PFSK-1 (cell line): ENCODE data around the gene ELAPOR1.

Experiments used
- FOXP2 ChIP-seq: optimal IDR thresholded peaks from 2 replicates; pipeline ENCODE3; 2011; ENCODE audit warnings: borderline replicate concordance, control low read depth, inconsistent platforms; ENCODE audit not compliant: insufficient read depth; ENCODE audit errors: extremely low read length, extremely low read depth
- POLR2AphosphoS5 ChIP-seq: IDR thresholded peaks from 2 replicates; pipeline ENCODE4 v1.6.1; 2012; ENCODE audit warnings: low read depth, mild to moderate bottlenecking, control low read depth, low read length, moderate library complexity
- REST ChIP-seq, 2 experiments: IDR thresholded peaks; 2 replicates each; pipeline versions ENCODE4 v1.6.1 to v1.8.0; 2011 to 2012; ENCODE audit warnings: low read depth in 2 of 2, low read length in 2 of 2, control low read depth in 1 of 2, inconsistent platforms in 1 of 2, mild to moderate bottlenecking in 1 of 2, moderate library complexity in 1 of 2; ENCODE audit not compliant: insufficient read depth in 1 of 2
- SIN3A ChIP-seq: IDR thresholded peaks from 2 replicates; pipeline ENCODE4 v1.6.1; 2012; ENCODE audit warnings: mild to moderate bottlenecking, low read length, moderate library complexity, borderline replicate concordance; ENCODE audit not compliant: insufficient read depth
- TAF1 ChIP-seq: IDR thresholded peaks from 2 replicates; pipeline ENCODE4 v1.6.1; 2012; ENCODE audit warnings: low read length, control low read depth, borderline replicate concordance; ENCODE audit not compliant: insufficient read depth

The ELAPOR1 gene

GRCh38 chr1:109161858-109162606, 48.1 kb downstream of the ELAPOR1 start:
- TF ChIP-seq TAF1: no peak
- no peak for TF ChIP-seq REST (IDR thresholded peaks at IDR 0.05; ENCODE audit: insufficient read depth in 1 of 2, low read depth in 2 of 2, low read length in 2 of 2)
- no peak for TF ChIP-seq POLR2AphosphoS5
- TF ChIP-seq FOXP2: no peak
- TF ChIP-seq SIN3A: no peak

- TF ChIP-seq FOXP2 (no peak), TAF1 (no peak), SIN3A (no peak), POLR2AphosphoS5 (no peak), REST (IDR thresholded peaks at IDR 0.05; ENCODE audit: insufficient read depth in 1 of 2, low read depth in 2 of 2, low read length in 2 of 2) (no peak)
Measured at GRCh38 chr1:109162626-109163025, 48.7 kb downstream of the ELAPOR1 start.

- TF ChIP-seq TAF1: no peak
- no peak for TF ChIP-seq REST (IDR thresholded peaks at IDR 0.05; ENCODE audit: insufficient read depth in 1 of 2, low read depth in 2 of 2, low read length in 2 of 2)
- TF ChIP-seq FOXP2: no peak
- no peak for TF ChIP-seq SIN3A
- TF ChIP-seq POLR2AphosphoS5: no peak
Measured at GRCh38 chr1:109163551-109163950, 49.6 kb downstream of the ELAPOR1 start.
